ENCODE results near the gene PCSK4.

Gene PCSK4

DNA sequence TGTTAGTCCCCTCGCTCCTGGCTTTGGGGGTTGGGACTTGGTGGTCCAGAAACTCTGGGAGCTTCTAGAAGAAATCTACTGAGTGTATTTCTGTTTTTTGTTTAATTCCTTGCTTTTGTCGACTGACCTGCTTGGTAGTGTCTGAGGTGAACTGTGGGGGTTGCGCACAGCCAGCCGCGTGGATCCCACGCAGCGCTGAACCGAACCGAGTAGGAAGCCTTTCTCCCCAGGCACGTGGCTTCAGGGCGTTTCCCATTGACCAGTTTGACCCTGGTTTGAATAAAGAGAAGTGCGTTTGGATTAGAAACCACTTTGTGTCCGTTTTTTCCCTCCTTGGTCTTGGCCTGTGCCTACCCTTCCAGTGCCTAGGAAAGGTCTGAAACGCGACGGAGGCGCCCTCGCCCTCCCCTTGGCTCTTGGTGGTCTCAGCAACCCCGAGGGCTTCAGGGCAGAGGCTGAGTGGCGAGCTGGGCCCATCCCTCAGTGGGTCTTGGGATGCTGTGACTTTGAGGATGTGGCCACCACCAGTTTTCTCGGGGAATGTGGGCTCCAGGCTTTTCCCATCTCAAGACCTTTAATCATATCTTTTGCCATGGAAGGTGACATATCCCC lies 54.7 kb downstream of the PCSK4 start:
- no peak for DNase-seq

DNA sequence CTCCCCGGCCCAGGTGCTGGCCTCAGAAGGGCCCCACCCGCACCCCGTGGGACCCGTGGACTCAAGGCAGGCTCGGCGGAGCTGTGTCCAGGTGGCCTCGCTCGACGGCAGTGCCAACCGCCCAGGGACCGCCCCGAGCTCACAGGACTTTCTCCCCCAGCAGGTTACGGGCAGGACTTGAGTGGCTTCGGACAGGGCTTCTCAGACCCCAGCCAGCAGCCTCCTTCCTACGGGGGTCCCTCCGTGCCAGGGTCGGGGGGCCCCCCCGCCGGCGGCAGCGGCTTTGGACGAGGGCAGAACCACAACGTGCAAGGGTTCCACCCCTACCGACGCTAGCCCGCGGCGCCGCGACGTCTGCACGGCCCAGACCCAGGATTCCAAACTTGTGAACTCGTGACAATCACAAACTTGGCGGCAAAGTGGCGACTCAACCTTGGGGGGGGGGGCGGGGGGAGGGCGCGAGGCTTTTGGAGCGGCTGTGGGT lies 55.5 kb downstream of the PCSK4 start:
- DNase-seq, result no peak

DNA sequence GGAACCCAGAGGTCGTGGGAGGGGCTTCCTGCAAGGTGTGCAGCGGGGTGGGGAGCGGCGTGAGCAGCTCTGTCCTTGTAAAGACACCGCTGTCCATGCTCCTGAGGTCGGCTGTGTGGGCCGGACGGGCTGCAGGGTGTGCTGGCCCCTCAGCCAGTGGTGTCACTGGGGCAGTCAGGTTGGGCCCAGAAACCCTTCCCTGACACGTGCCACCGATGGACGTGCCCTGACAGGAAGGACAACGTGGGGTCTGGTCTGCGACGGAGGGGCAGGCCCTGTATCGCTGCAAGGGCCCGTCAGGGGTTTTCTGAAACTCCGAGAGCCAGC lies 56.1 kb downstream of the PCSK4 start:
- DNase-seq, result no peak

DNA sequence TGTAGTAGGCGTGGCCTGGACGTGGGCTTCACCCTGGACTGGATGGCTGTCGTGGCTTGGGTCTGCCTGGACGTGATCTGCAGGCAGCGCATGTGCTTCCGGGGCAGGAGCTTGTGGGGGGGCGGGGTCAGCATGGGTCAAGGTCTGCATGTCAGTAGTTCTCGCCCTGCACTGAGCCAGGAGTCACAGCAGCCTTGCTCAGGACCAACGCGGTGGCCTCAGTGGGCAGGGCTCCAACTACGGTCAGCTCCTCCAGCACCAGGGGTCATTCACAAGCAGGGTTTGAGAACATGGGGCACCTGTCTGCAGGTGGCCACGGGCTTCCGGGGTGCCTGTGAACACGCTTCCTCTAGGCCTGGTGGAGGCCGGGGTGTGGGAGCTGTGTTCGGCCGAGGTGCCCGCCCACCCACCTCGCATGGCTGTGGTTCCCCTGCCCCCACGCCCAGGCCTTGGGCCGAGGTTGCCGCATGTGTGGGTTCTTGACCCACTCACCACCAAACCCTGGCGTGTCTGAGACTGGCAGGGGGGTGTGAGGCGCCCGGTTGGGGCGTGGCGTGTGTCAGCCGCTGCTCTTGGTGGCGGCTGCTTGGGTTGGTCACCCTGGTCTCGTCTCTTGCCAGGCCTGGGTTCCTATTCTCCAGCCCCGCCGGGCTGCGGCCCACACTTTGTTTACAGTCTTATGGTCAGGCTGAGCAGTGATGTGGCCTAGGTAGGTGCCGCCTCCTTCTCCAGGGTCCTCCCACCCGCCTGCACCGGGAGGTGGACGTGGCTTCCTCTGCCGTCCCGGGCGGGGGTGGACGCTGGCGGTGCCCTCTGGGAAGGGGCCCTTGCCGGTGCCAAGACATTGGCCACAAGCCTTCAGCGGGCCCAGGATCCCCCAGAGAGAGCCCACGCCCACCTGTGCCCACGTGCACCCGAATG lies 56.8 kb downstream of the PCSK4 start:
- no peak for DNase-seq

DNA sequence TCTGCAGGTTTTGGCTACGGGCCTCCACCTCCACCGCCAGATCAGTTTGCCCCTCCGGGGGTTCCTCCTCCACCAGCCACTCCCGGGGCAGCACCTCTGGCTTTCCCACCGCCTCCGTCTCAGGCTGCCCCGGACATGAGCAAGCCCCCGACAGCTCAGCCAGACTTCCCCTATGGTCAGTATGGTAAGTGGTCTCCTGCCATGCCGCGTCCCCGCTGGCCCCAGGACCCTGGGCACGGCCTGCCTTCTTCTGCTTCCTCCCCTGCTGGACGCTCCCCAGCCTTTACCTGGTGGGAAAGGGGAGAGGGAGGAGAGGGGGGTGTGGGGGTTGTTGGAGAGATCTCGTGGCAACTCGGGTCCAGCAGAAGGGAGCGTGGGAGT lies 57.7 kb downstream of the PCSK4 start:
- DNase-seq, result no peak

DNA sequence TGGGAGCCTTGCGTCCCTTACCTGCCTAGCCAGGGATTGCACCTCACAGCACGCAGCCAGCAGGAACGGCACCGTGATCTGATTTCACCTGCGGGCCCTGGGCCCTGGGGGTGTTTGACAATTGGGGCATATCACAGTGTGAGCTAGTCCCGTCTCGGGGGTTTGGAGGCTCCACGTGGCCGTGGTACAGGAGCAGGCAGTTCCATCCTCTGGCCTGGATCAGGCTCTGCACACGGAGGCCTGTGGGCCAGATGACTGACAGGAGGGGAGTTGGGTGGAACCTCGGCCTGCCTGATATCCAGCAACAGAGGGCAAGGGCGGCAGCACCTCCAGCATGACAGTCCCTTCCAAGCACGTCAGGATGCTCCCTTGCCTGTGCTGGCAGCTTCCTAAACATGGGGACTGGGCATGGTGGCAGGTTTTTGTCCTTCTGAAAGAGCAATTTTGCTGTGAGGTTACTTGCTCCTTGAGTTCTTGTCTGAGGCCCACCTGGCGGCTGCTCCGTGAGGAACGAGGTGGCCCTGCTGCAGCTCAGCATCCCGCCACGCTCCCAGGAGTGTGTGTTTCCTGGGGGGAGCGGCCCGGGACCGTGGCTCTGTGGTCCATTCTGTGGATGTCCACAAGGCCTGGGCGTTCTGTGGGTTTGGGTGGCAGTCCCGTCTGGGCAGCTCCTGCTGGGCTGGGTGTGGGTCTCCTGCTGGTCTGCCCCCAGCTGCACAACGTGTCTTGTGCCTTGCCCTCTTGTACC lies 58.2 kb downstream of the PCSK4 start:
- DNase-seq, result no peak

All from activated gamma-delta T cell treated with Interleukin-2 at 50 U/mL for 16 hours (primary cell).